OCI-LY7 (cell line): ENCODE data around the gene TSSK3. TPM values are rescaled to one million over a fixed set of nuclear protein-coding genes. Genes with fewer than 3 reads are reported as not detected.

Experiments used
- BruUV-seq: library from RNA; stranded (reverse); fragments of 400-500 nt; replicated peaks from 2 replicates; lab custom pipeline; 2021; lab: Mats Ljungman, UMichigan
- CTCF ChIA-PET: fragments of 300-600 bp; sonication (Branson Sonifier 250); formaldehyde crosslinking; loops from one replicate; lab custom pipeline; 2022; ENCODE audit warnings: antibody characterized with exemption; ENCODE audit not compliant: unreplicated experiment; lab: Charles Lee
- POLR2A ChIA-PET: fragments of 300-600 bp; sonication (Branson Sonifier 250); formaldehyde crosslinking; loops from one replicate; lab custom pipeline; 2022; ENCODE audit warnings: antibody characterized with exemption; lab: Charles Lee
- DNase-seq: peaks from one replicate; pipeline ENCODE4 v3.0.0-alpha.2; 2015; ENCODE audit warnings: low spot score
- H2AFZ ChIP-seq: fragments of 200-600 bp; sonication (generic), shearing (Covaris generic); 2 replicates; pipeline ENCODE4 v1.6.1; 2014; ENCODE audit warnings: mild to moderate bottlenecking, antibody characterized with exemption, low read length, moderate library complexity
- H3K27ac ChIP-seq: fragments of 200-600 bp; sonication (generic); 2 replicates; pipeline ENCODE4 v1.5.1; 2014; ENCODE audit warnings: mixed run types, low read depth, mild to moderate bottlenecking, moderate library complexity, low read length, inconsistent platforms; ENCODE audit not compliant: poor library complexity, severe bottlenecking
- H3K36me3 ChIP-seq: fragments of 200-600 bp; sonication (generic); 2 replicates; pipeline ENCODE4 v1.6.1; 2014; ENCODE audit warnings: mild to moderate bottlenecking, antibody characterized with exemption, low read length, moderate library complexity, mixed read lengths; ENCODE audit not compliant: insufficient read depth
- H3K4me1 ChIP-seq: fragments of 200-600 bp; sonication (generic); 2 replicates; pipeline ENCODE4 v1.5.1; 2014; ENCODE audit warnings: mild to moderate bottlenecking, low read length; ENCODE audit not compliant: insufficient read depth, poor library complexity, severe bottlenecking
- H3K4me2 ChIP-seq: fragments of 200-600 bp; sonication (generic); 2 replicates; pipeline ENCODE4 v1.6.1; 2014; ENCODE audit warnings: mild to moderate bottlenecking, low read length
- H3K4me3 ChIP-seq: fragments of 200-600 bp; sonication (generic); 2 replicates; pipeline ENCODE4 v1.5.1; 2014; ENCODE audit warnings: mild to moderate bottlenecking, low read depth, low read length; ENCODE audit not compliant: poor library complexity, severe bottlenecking
- H3K79me2 ChIP-seq: fragments of 200-600 bp; sonication (generic); 2 replicates; pipeline ENCODE4 v1.6.1; 2016; ENCODE audit warnings: low read depth, mild to moderate bottlenecking, low read length, moderate library complexity, mixed read lengths; ENCODE audit not compliant: insufficient read depth
- H3K9me2 ChIP-seq: fragments of 200-600 bp; sonication (generic); 2 replicates; pipeline ENCODE4 v1.6.1; 2016; ENCODE audit warnings: mild to moderate bottlenecking, low read length, mixed read lengths; ENCODE audit not compliant: insufficient read depth
- H3K9me3 ChIP-seq: fragments of 200-600 bp; sonication (generic); 2 replicates; pipeline ENCODE4 v1.6.1; 2014; ENCODE audit warnings: mild to moderate bottlenecking, mixed run types, low read length, mixed read lengths
- H4K20me1 ChIP-seq: fragments of 200-600 bp; sonication (generic); 2 replicates; pipeline ENCODE4 v1.6.1; 2014; ENCODE audit warnings: mild to moderate bottlenecking, antibody characterized with exemption, low read length, moderate library complexity, mixed read lengths; ENCODE audit not compliant: insufficient read depth
- CTCF ChIP-seq: fragments of 200-600 bp; sonication (generic); conservative IDR thresholded peaks from 2 replicates; pipeline ENCODE4 v1.5.1; 2014; ENCODE audit warnings: mild to moderate bottlenecking, antibody characterized with exemption, low read length, moderate library complexity, mixed read lengths
- EZH2phosphoT487 ChIP-seq: fragments of 200-600 bp; sonication (generic); IDR thresholded peaks from 2 replicates; pipeline ENCODE4 v1.6.1; 2018; ENCODE audit warnings: low read depth, borderline replicate concordance, mild to moderate bottlenecking, mixed run types, antibody characterized with exemption, low read length, moderate library complexity, mixed read lengths
- intact Hi-C: fragments of 100-400 bp; cut with micrococcal nuclease; formaldehyde crosslinking; loops from one replicate; pipeline ENCODE4 v1.10.0; 2022; ENCODE audit not compliant: unreplicated experiment
- total RNA-seq, 2 experiments: library from RNA; depleted of rRNA in 1 of 2; stranded (reverse); fragments of >200 nt in 1 of 2; shearing (Covaris generic) in 1 of 2; gene quantifications; 2 replicates each; pipeline ENCODE4 v1.2.3, GENCODE V29; 2014 to 2022

The TSSK3 gene
- total RNA-seq, 2 experiments from 2014 or later: 2.0 to 7.8 TPM

GRCh38 chr1:32404946-32405345 is 42.6 kb downstream of the TSSK3 start:
- no peaks in the 10 kb centered on the region for H3K4me1 ChIP-seq
- TF ChIP-seq CTCF (no peak), EZH2phosphoT487 (no peak)
- no peaks in the 10 kb centered on the region for H3K36me3 ChIP-seq
- H3K4me3 ChIP-seq: no peak overlapping the region
- H3K9me3 ChIP-seq: no peaks in the 10 kb centered on the region
- no peaks in the 10 kb centered on the region for H3K79me2 ChIP-seq
- CTCF ChIA-PET: no interaction called here
- no peak for DNase-seq
- no peaks in the 10 kb centered on the region for H3K9me2 ChIP-seq
- no peak overlapping the region for H3K4me2 ChIP-seq
- POLR2A ChIA-PET: interaction anchor here (0.7 kb wide), 1 partner anchor 43 kb away, joined by 3 read pairs; no protein-coding TSS in a partner anchor
- H4K20me1 ChIP-seq: no peaks in the 10 kb centered on the region
- intact Hi-C loops: no loop called here
- BruUV-seq: no TSS peak
- no peak overlapping the region for H3K27ac ChIP-seq
- H2AFZ ChIP-seq: no peak overlapping the region

DNA sequence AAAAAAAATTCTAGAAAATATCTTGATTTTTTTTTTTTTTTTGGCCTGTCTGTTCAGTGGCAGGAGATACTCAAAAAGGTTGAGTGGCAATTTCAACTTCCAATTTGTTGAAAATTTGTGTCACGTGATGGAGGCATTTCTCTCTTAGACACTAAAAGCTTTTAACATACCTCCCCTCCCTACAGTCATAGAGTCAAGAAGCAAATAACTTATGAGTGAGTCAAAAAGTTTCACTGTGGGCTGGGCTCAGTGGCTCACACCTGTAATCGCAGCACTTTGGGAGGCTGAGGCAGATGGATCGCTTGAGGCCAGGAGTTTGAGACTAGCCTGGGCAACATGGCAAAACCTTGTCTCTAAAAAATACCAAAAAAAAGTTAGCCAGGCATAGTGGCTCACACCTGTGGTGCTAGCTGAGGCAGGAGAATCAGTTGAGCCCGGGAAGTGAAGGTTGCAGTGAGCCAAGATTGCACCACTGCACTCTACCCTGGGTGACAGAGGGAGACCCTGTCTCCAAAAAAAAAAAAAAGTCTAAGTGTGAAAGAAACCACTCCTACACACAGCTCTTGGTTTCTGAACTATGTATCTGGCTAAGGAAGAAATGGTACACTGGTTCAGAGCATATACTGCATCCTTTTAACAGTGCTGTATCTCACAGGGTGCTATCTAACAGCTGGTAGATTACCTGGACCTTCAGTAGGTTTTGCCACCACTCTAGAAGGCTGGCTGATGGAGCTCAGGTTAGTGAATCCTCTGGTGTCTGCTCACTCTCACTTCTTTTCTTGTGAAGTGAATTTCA is 43.5 kb downstream of the TSSK3 start:
- no peaks in the 10 kb centered on the region for H3K9me2 ChIP-seq
- no peaks in the 10 kb centered on the region for H4K20me1 ChIP-seq
- BruUV-seq: no TSS peak
- no peaks in the 10 kb centered on the region for H3K9me3 ChIP-seq
- H3K4me1 ChIP-seq: no peaks in the 10 kb centered on the region
- intact Hi-C loops: no loop called here
- no peaks in the 10 kb centered on the region for H3K36me3 ChIP-seq
- no peak for TF ChIP-seq EZH2phosphoT487
- no peak for TF ChIP-seq CTCF
- no peak overlapping the region for H3K4me3 ChIP-seq
- ChIA-PET CTCF (no interaction called here), POLR2A (interaction anchor here (0.7 kb wide), 1 partner anchor 42 kb away, joined by 3 read pairs; no protein-coding TSS in a partner anchor)
- H3K4me2 ChIP-seq: no peak overlapping the region
- no peak overlapping the region for H2AFZ ChIP-seq
- no peaks in the 10 kb centered on the region for H3K79me2 ChIP-seq
- no peak for DNase-seq
- H3K27ac ChIP-seq: no peak overlapping the region

GRCh38 chr1:32406629-32407111 is 44.3 kb downstream of the TSSK3 start:
- POLR2A ChIA-PET: interaction anchor here (0.6 kb wide), 1 partner anchor 435 kb away, joined by 6 read pairs; no protein-coding TSS in a partner anchor
- intact Hi-C loops: no loop called here
- no peaks in the 10 kb centered on the region for H3K36me3 ChIP-seq
- H3K4me3 ChIP-seq: no peak overlapping the region
- TF ChIP-seq CTCF (no peak), EZH2phosphoT487 (no peak)
- no peaks in the 10 kb centered on the region for H3K9me3 ChIP-seq
- no peak overlapping the region for H3K4me2 ChIP-seq
- H2AFZ ChIP-seq: no peak overlapping the region
- H3K9me2 ChIP-seq: no peaks in the 10 kb centered on the region
- H3K27ac ChIP-seq: no peak overlapping the region
- CTCF ChIA-PET: no interaction called here
- H4K20me1 ChIP-seq: no peaks in the 10 kb centered on the region
- no peaks in the 10 kb centered on the region for H3K4me1 ChIP-seq
- DNase-seq: no peak
- no TSS peak for BruUV-seq
- no peaks in the 10 kb centered on the region for H3K79me2 ChIP-seq
